ENCODE data around the gene ELFN1.
"Not testable (repeated sequence)": the region's sequence is repeated elsewhere in the genome, so short reads cannot be mapped to it uniquely, and the experiment has no call there.

Gene ELFN1

DNA sequence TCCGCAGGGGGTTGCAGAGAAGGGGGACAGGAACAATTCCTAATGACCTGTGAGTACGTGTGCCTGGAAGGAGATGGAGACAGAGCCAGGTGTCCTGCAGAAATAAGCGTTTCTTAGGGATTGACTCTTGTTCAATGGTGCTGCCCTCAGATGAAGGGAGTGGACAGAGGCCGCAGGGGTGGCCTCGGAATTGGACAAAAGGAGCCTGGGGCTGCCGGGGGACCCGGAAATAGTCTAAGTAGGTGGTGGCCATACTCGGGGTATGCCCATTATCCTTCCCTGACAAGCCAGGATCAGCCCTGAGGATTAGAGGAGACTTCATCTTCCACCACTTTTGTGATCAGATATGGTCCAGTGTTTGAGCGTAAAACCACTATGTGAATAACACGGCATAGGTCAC lies 39.2 kb downstream of the ELFN1 start:
- CTCF ChIA-PET: interaction anchor here (0.8 kb wide), 1 partner anchor 296 kb away, joined by 3 read pairs; no protein-coding TSS in a partner anchor
- H3K27me3 Mint-ChIP-seq: peaks cover 8% of the 10 kb centered on the region
- peaks cover 11% of the 10 kb centered on the region for H3K9me3 Mint-ChIP-seq
- H3K36me3 Mint-ChIP-seq: no peaks in the 10 kb centered on the region
- no peak overlapping the region for H3K27ac Mint-ChIP-seq
- no peak for DNase-seq
- H3K4me3 Mint-ChIP-seq: no peak overlapping the region
- H3K4me1 Mint-ChIP-seq: no peaks in the 10 kb centered on the region

DNA sequence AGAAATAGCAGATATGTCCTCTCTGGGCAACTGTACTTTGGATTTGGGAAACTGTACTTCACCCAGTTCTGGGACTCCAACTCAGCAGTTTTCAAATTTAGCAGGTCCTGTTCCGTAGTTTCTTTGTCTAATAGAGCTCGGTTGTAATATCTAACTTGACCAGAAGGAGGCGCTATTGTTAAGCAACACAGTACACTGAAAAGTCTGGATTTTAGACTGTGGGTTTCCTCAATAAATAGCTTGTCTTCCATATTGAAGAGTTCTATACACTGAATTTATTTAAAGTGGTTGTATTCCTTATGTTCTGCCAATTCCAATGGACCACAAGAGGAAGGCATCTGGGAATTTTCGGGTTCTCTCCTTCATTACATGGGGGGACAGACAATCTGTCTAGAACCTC lies 39.8 kb downstream of the ELFN1 start:
- Mint-ChIP-seq H3K9me3 (peaks cover 11% of the 10 kb centered on the region), H3K27me3 (peaks cover 8% of the 10 kb centered on the region), H3K27ac (no peak overlapping the region), H3K4me3 (no peak overlapping the region), H3K4me1 (no peaks in the 10 kb centered on the region), H3K36me3 (no peaks in the 10 kb centered on the region)
- DNase-seq: no peak
- CTCF ChIA-PET: interaction anchor here (0.7 to 0.8 kb wide), 2 partner anchors 295 to 1053 kb away, joined by 3 read pairs; no protein-coding TSS in a partner anchor

DNA sequence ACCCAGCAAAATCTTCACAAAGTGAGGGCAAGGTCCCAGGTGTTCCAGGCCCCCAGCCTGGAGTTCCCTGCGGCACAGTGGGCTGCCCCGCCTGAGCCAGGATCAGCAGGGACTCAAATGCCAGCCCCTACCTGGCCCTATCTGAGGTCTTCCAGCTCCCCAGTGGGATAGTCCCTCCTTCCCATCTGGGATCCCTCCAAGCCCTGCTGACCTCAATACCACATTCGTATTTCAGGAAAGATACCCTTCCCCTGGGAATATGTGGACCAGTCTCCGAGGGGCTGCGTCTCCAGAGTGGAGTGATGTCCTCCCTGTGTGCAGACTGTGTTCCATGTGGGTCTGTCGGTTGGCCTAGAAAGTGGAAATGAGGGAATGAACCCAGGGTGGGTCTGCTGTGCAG lies 40.9 kb downstream of the ELFN1 start:
- peaks cover 13% of the 10 kb centered on the region for H3K27me3 Mint-ChIP-seq
- no peaks in the 10 kb centered on the region for H3K36me3 Mint-ChIP-seq
- CTCF ChIA-PET: no interaction called here
- H3K4me3 Mint-ChIP-seq: no peak overlapping the region
- peaks cover 11% of the 10 kb centered on the region for H3K9me3 Mint-ChIP-seq
- H3K27ac Mint-ChIP-seq: no peak overlapping the region
- DNase-seq: no peak
- no peaks in the 10 kb centered on the region for H3K4me1 Mint-ChIP-seq

DNA sequence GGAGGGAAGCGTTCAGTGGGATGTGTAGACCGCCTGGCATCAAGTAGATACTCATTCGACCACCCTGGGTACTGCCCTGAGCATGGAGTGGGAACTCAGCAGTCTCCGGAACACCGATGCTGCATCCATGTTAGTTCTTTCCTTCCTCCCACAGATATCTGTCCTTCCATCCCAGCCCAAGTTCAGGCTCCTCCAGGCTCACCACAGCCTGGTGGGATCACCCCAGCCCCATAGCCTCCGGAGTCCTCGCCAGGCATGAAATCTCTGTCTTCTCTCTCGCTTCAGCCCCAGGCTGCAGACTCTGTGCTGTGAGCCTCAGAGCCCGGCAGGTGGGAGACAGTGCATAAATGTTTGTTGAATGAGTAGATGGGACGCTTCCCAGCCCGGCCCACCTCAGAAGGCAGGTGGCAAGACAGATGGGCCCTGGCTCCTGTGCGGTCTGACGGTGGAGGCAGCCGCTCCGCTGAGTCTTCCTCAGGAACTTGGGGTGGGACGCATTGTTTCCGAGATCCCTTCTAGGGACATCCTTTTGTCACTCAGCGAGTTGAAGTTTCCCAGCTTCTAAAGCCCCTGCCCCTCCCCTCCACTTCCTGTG lies 42.9 kb downstream of the ELFN1 start:
- no peaks in the 10 kb centered on the region for H3K36me3 Mint-ChIP-seq
- H3K27me3 Mint-ChIP-seq: peaks cover 28% of the 10 kb centered on the region
- H3K4me1 Mint-ChIP-seq: no peaks in the 10 kb centered on the region
- no peak for DNase-seq
- no peak overlapping the region for H3K4me3 Mint-ChIP-seq
- CTCF ChIA-PET: no interaction called here
- H3K27ac Mint-ChIP-seq: no peak overlapping the region
- H3K9me3 Mint-ChIP-seq: peaks cover 11% of the 10 kb centered on the region

DNA sequence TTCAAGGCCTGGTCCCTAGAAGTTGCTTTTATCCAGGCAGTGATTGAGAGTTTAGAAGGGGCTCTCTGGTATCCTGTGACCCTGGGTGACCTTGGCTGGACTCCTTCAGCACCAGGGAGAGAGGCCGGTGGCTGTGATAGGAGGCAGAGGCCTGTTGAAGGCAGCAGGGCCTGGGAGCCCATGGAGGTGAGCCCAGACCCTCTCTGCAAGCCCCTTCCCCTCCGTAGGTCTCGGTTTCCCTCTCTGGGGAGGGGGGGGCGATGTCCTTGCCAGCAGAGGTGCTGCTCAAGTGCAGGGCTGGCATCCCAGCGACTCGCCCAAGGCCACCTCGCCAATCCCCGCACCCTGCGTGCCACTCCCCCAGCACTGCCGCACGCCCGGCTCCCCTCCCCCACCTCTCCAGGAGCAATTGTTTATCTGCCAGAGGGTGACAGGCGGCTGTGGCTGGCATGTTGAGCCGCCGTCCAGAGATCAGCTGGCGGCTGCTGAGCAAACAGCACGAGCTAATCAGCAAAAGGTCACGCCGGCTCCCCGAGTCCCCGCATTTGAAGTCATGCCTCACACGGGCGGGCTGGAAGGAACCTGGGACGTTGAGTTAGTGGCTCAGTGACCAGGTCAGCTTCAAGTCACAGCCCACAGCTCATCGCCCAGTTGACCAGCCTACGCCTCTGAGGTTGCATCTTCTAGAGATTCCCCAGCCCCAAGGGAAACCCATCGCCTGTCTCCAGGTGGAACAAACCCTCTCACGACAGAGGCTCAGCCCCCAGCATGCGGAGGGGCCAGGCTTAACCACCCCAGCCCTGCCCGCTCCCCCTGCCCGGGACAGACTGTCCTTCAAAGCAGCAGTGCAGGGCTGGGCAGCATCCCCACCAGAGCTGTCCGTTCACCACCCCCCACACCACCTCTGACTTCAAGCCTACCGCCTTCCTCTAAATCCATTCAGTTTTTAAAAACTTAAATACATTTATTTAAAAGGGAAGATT lies 43.7 kb downstream of the ELFN1 start:
- CTCF ChIA-PET: no interaction called here

DNA sequence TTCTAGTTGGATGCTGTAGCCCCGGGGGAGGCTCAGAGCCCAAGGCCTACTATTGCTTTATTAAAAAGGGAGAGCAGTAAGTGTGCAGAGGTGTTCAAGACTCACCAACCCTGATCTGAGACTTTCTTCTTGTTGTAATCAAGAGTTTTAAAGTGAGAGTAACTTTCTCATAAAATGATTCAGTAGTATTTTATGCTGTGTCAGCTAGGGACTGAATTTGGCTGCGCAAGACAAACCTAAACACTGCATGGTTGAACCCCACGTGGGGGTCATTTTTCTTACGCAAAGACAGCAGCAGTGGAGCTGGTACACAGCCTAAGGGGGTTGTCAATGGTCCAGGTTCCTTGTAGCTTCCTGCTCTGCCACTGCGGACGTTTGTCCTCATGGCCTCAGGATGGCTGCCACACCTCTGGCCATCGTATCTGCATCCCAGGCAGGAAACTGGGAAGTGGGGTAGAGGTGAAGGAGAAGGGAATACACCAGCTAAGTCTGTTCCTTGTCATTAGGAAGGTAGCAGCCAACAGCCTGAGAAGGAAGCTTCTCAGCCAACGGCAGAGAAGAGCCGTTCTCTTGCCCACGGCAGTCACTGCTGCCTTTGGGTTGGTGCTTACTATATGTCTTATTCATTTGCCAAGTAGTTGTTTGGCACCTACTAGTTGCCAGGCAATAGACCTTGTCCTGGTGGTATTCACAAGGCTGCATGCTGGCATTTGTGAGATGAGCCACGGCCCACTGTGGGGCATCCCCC lies 44.7 kb downstream of the ELFN1 start:
- H3K27me3 Mint-ChIP-seq: peaks cover 28% of the 10 kb centered on the region
- no peak for DNase-seq
- H3K4me3 Mint-ChIP-seq: no peak overlapping the region
- peaks cover 7% of the 10 kb centered on the region for H3K9me3 Mint-ChIP-seq
- H3K36me3 Mint-ChIP-seq: no peaks in the 10 kb centered on the region
- CTCF ChIA-PET: no interaction called here
- H3K27ac Mint-ChIP-seq: no peak overlapping the region
- no peaks in the 10 kb centered on the region for H3K4me1 Mint-ChIP-seq

More for the DNA sequence above, 43.7 kb downstream of the ELFN1 start:
- no peak for DNase-seq
- H3K27me3 Mint-ChIP-seq: peaks cover 28% of the 10 kb centered on the region
- H3K4me1 Mint-ChIP-seq: no peaks in the 10 kb centered on the region
- H3K27ac Mint-ChIP-seq: no peak overlapping the region
- H3K36me3 Mint-ChIP-seq: no peaks in the 10 kb centered on the region
- no peak overlapping the region for H3K4me3 Mint-ChIP-seq
- peaks cover 11% of the 10 kb centered on the region for H3K9me3 Mint-ChIP-seq

DNA sequence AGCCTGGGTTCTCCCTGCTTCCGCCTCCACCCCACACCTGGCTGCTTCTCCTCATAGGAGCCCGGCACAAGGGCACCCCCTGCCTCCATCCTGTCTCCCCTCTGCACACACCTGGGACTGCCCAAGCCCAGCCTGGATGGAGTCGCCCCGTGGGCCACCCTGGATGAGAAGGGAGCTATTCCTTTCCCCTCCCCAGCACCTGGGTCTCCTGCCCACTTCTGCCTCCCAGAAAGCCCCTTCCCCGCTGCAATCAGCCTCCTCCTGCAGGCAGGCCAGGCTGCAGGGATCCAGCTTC lies 45.2 kb downstream of the ELFN1 start:
- no peak for DNase-seq
- Mint-ChIP-seq H3K36me3 (no peaks in the 10 kb centered on the region), H3K27me3 (peaks cover 28% of the 10 kb centered on the region), H3K4me1 (no peaks in the 10 kb centered on the region), H3K4me3 (no peak overlapping the region), H3K27ac (no peak overlapping the region), H3K9me3 (peaks cover 2% of the 10 kb centered on the region)
- CTCF ChIA-PET: no interaction called here

DNA sequence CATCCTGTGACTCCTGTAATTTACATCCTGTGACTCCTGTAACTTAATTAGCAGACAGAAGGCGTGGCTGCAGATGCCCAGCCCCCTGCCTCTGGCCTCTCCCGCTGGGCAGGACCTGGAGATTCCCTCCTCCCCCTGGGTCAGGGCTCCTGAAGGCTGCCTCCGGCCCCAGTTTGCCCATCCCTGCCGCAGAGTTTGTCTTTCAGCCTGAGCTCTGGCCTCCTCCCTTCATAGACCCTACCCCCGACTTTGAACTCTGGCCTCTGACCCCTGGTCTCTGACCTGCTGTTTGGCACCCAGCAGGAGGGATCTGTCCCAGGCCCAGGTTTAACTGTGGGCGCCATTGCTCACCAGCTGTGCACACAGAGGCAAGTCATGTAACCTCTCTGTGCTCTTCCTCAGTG lies 45.6 kb downstream of the ELFN1 start:
- Mint-ChIP-seq H3K4me3 (no peak overlapping the region), H3K27me3 (peaks cover 28% of the 10 kb centered on the region), H3K36me3 (no peaks in the 10 kb centered on the region), H3K27ac (no peak overlapping the region), H3K9me3 (peaks cover under 1% of the 10 kb centered on the region), H3K4me1 (no peaks in the 10 kb centered on the region)
- no peak for DNase-seq
- CTCF ChIA-PET: no interaction called here

DNA sequence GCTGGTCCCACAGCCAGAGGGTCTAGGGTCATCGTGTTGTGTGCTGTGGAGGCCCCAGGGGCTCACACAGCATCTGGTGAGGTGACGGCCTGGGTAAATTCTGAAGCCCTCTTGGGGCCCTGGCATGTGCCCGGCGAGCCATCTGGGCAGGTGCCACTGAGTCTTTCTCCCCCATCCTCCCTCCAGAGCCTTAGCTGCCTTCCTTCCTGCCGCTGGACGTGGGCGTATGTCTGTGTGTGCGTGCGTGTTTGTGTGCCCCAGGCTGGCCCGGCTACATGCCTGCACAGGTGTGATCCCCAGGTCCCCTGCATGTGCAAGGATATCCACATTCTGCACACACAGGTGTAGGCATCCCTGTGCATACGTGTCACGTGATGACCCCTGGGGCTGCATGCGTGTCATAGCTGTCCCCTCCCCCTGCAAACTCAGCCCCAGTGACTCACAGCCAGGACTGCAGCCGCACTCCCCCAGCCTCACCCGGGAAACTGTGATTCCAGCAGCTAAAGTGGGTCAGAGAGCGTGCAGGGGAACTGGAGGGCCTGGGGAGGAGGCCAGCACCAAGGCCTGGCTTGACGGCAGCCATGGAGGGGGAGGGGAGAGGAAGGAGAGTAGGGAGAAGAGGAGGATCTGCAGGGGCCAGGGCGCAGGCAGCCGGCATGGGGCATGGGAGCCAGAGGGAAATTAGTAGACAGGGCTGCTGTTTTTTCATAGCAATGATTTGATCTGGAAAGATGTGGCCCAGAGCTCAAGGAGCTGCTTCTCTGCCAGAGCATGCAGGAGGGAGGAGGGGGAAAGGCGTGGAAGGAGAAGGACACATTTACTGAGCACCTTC lies 46.4 kb downstream of the ELFN1 start:
- Mint-ChIP-seq H3K36me3 (no peaks in the 10 kb centered on the region), H3K9me3 (no peaks in the 10 kb centered on the region), H3K27me3 (peaks cover 28% of the 10 kb centered on the region), H3K27ac (no peak overlapping the region), H3K4me3 (no peak overlapping the region), H3K4me1 (no peaks in the 10 kb centered on the region)
- no peak for DNase-seq
- CTCF ChIA-PET: no interaction called here

DNA sequence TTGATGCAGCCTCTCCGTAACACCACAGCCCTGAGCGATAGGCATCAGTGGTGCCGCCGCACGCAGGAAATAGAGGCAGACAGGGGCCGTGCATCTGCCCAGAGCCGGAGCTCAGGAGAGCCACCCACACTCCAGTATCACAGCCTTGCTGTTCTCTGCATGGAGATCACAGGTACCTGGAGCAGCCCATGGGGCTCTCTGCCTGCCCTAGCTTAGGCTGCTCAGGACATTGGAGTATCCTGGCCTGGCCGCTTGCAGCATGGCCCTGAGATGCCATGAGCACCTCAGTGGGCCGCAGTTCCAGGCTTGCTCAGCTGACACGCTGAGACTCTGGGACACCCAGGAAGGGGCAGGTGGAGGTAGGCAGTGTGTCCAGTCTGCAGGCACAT lies 47.0 kb downstream of the ELFN1 start:
- no peak overlapping the region for H3K27ac Mint-ChIP-seq
- H3K4me1 Mint-ChIP-seq: no peaks in the 10 kb centered on the region
- H3K36me3 Mint-ChIP-seq: no peaks in the 10 kb centered on the region
- CTCF ChIA-PET: no interaction called here
- peaks cover 32% of the 10 kb centered on the region for H3K27me3 Mint-ChIP-seq
- DNase-seq: no peak
- no peaks in the 10 kb centered on the region for H3K9me3 Mint-ChIP-seq
- H3K4me3 Mint-ChIP-seq: no peak overlapping the region

DNA sequence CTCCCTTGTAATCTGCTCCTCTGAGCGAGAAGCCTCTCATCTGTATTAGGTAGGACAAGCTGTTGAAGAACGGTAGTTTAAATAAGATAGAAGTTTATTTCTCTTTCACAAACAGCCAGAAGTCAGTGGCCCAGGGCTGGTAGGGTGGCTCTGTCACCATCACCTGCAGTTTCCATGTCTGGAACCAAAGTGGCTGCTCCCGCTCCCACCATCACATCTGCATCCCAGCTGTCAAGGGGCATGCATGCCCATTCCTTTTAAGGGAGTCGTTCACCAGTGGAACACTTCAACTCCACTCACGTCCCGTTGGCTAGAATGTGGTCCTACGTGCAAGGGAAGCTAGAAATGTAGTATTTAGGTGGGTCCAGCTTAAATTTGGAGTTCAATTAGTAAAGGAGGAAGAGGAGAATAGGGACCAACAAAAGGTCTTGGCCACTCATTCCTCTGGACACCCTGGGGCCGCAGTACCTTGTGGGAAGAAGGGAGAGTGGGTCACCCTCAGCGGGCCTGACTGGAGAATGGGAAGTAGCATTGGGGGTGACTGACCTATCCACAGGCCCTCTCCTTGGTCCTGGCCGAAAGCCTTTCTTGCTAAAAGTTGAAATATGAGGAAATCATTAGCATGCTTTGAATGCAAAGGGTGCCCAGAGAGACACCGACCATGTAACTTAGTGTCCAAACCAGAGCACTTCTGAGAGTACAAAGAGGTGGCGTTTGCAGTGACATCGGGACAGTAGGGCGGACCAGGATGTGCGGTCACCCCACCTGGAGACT lies 48.0 kb downstream of the ELFN1 start:
- DNase-seq: no peak
- Mint-ChIP-seq H3K27me3 (peaks cover 29% of the 10 kb centered on the region), H3K27ac (no peak overlapping the region), H3K36me3 (no peaks in the 10 kb centered on the region), H3K4me1 (no peaks in the 10 kb centered on the region), H3K9me3 (no peaks in the 10 kb centered on the region), H3K4me3 (no peak overlapping the region)
- CTCF ChIA-PET: no interaction called here

DNA sequence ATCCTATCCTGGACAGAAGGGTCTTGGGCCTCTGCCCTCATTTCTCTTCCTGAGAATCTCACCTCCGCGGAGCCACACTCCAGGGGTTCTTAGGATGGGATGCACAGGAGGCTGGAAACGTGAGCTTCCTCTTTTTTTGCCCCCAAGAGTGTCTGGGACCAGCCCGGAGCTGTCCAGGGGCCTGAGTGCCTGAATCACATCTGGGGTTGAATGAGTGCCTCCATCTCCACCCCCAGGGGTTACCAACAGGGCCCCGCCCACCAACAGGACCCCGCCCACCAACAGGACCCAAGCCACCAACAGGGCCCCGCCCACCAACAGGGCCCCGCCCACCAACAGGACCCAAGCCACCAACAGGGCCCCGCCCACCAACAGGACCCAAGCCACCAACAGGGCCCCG lies 48.8 kb downstream of the ELFN1 start:
- H3K27ac Mint-ChIP-seq, CTCF ChIA-PET, H3K36me3 Mint-ChIP-seq, H3K4me3 Mint-ChIP-seq, H3K4me1 Mint-ChIP-seq, H3K9me3 Mint-ChIP-seq, DNase-seq: not testable (repeated sequence)
- H3K27me3 Mint-ChIP-seq: peaks cover 26% of the 10 kb centered on the region

DNA sequence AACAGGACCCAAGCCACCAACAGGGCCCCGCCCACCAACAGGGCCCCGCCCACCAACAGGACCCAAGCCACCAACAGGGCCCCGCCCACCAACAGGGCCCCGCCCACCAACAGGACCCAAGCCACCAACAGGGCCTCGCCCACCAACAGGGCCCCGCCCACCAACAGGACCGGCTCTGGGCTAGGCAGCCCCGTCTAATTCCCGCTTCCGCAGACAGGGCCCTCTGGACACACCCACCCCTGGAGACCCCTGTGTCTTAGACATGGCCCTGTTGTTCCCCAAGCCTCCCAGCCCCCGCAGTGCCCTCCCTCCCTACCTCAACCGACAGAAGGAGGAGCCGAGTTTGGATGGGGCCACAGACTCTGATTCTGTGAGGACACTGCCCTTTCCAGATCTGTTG lies 49.2 kb downstream of the ELFN1 start:
- H3K9me3 Mint-ChIP-seq, H3K36me3 Mint-ChIP-seq, H3K4me1 Mint-ChIP-seq, CTCF ChIA-PET, H3K27ac Mint-ChIP-seq, DNase-seq, H3K4me3 Mint-ChIP-seq: not testable (repeated sequence)
- peaks cover 23% of the 10 kb centered on the region for H3K27me3 Mint-ChIP-seq
